ENCODE data around the gene HYI.

GRCh38 chr1:43438576-43438952, 15.2 kb downstream of the HYI start:
- TF ChIP-seq CTCF (IDR thresholded peaks at IDR 0.05) (no peak), POLR2A (IDR thresholded peaks at IDR 0.05) (no peak), POLR2AphosphoS5 (IDR thresholded peaks at IDR 0.05) (no peak)
